Fibroblast of skin of left biceps (primary cell): ENCODE results near the gene OAS1.
"Not testable (repeated sequence)": the region's sequence is repeated elsewhere in the genome, so short reads cannot be mapped to it uniquely, and the experiment has no call there.

Experiments
- DNase-seq, 2 experiments: peaks; one replicate each; pipeline ENCODE4 v3.0.0-alpha.2; 2013; ENCODE audit warnings: low read depth in 2 of 2

OAS1 gene

DNA sequence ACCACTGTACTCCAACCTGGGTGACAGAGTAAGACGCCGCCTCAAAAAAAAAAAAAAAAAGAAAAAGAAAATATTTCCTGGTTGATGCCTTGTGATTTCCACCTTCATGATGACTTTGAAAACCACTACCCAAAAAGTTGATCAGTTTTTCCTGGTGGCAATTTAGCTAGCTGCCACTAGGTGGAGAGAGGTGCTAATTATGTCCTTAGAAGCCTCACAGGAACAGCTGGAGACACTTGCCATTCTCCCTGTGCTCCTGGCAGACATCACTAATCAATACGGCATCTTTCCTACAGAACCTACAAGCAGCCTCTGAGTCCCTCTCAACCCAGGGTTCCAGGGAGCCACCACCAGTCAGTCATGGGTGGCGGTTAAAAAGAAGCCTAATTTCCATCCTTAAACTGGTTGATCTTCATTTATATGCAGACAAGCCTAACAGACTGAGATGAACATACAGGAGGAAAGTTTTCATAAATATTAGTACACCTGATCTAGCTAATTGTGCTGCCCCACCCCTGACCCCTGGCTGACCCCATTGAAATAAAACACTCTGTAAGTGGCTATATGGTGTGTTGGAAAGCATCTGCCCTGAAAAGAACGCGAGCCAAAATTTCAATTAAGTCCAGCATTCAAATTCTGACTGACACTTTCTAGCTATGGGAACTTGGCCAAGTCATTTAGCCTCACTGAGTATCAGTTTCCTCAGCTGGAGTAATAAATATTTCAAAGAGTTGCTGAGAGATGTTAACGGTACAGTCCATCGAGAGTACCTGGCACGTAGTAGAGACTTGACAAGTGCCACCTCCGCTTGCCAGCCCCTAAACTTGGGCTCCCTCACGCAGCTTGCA is 6.2 kb upstream of the OAS1 start:
- no peak for DNase-seq

DNA sequence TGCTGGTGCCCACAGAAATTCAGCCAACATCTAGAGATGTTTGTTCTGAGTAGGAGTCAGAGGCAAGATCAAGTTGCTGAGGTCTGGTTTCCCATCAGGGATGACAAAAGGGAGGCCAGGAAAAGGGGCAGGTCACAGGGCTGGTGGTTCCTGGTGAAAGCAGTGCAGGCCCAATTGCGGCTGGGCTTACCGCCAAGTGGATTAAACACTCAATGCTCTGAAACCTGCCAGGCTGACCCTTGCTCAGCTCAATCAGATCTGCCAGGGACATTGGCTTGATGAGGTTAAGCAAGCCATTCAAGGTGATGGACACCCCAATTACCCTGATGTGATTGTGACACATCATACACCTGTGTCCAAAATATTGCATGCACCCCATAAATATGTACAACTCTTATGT is 5.5 kb upstream of the OAS1 start:
- DNase-seq, result no peak

DNA sequence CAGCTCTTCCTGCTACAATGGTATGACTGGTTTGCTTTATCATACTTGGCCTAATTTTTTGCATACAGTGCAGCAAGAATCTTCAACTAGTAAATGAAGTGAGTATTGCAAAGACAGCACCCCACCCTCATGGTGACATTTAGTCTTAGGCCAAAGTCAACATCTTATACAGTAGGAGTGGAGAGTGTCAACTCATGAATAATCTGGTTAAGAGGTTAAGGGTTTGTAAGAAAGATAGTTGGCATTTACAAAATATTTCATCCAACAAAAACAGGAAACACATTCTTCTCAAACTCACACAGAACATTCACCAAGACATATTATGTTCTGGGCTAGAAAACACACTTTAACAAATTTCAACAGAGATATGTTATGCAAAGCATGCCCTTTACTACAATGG is 2.2 kb upstream of the OAS1 start:
- no peak for DNase-seq

DNA sequence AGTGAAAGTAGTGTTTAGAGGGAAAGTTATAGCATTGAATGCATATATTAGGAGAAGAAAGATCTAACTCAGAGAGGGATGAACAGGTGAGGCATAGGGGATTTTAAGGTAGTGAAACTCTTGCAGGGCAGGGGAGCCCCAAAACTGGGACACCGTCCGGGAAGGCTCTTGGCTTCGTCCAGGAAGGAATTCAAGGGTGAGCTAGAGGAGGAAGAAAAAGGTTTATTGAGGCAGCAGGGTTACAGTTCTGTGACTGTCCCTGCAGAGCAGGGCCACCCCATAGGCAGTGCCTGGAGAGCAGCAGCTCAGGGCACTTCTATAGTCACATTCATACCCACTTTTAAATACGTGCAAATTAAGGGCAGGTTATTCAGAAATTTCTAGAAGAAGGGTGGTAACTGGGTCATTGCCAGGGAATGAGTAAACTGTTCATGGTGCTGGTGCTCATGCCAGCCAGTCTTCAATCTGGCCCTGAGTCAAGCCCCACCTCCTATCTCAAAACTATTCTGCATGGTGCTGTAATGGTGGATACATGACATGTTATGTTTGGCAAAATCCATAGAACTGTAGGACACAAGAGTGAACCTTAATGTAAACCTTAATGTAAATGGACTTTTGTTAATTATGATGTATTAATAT is 1.2 kb upstream of the OAS1 start:
- DNase-seq, result no peak

DNA sequence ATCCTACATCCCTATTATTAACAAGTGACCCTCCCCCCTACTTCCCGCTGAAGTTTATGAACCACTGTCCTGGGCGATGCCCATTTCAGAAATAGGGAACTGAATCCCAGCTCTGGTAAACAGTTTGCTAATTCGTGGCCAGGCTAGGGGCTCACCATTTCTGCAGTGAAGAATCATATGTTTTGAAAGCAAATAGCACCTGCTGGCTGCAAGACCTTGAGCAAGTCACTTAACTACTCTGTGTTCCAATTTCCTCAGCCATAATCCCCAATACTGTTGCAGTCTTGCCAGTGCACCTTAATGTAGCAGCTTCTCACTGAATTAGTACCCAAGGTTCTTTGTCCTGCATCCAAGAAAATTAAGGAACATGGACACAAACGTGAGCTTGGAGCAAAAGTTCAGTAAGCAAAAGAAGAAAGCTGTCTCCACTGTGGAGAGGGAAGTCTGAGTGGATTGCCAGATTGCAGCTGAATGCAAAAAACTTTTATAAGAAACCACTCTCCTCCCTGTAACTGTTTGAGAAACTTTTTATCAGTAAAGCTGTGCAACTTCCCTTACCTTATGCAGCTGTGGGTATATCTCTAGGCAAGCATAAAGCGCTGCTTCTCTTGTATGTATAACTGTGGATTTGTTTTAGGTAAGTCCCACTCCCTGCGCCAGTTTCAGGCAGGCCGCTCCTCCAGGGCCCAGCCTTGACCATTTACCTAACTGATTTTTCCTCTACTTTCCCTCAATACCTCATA is 824 bp downstream of the OAS1 start:
- DNase-seq, result no peak

DNA sequence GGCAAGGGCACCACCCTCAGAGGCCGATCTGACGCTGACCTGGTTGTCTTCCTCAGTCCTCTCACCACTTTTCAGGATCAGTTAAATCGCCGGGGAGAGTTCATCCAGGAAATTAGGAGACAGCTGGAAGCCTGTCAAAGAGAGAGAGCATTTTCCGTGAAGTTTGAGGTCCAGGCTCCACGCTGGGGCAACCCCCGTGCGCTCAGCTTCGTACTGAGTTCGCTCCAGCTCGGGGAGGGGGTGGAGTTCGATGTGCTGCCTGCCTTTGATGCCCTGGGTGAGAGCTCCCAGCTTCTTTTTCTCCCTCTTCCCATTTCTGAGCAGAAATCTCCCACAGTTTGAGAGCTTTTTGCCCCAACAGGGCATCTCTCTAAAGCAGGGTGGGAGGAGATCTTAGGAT is 1.8 kb downstream of the OAS1 start:
- no peak for DNase-seq

DNA sequence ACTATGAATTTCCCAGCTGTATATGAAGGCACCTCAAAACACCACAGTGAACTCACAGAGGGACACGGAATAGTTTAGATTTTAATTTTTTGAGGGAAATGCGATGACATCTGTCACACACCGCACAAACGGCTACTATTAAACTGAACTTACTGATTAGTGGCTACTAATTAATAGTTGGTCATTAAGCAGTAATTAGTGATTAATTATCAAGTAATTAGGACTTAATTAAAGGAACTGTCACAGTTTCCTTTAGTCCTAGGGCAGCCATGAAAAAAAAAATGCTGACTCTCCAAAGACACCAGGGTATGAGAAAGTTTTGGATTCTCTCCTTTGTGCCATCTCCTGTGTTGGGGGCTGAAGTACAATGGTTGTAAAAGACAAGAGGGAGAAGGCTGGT is 2.9 kb downstream of the OAS1 start:
- no peak for DNase-seq

DNA sequence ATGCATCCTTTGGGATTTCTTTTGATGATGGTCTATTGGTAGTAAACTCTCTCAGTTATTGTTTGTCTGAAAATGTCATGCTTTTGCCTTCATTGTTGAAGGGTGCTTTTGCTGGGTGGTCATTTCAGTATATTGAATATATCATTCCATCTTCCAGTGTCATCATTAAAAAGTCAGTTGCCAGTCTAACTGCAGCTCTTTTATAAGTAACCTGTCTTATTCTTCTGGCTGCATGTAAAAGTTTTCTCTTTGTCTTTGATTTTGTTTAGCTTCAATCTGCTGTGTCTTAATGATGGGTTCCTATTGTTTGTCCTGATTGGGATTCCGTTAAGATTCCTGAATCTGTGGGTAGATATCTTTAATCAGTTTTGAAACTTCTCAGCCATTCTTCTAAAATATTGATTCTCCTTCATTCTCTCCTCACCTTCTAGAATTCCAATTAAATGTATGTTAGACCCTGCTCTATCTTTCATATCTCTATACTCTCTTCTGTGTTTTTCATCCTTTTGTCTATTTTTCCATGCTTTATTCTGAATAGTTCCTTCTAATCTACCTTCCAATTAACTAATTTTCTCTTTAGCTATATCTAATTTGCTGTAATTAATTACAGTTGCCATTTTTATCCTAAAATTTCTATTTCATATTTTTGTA is 6.4 kb downstream of the OAS1 start:
- DNase-seq, result no peak

DNA sequence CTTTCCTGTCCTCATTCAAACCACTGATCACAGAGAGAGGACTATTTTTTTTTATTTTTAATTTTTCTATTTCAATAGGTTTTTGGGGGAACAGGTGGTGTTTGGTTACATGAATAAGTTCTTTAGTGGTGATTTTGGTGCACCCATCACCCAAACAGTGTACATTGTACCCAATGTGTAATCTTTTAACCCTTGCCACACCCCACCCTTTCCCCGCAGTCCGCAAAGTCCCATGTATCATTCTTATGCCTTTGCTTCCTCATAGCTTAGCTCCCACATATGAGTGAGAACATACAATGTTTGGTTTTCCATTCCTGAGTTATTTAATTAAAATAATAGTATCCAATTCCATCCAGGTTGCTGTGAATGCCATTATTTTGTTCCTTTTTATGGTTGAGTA is 7.1 kb downstream of the OAS1 start:
- DNase-seq, result not testable (repeated sequence)

DNA sequence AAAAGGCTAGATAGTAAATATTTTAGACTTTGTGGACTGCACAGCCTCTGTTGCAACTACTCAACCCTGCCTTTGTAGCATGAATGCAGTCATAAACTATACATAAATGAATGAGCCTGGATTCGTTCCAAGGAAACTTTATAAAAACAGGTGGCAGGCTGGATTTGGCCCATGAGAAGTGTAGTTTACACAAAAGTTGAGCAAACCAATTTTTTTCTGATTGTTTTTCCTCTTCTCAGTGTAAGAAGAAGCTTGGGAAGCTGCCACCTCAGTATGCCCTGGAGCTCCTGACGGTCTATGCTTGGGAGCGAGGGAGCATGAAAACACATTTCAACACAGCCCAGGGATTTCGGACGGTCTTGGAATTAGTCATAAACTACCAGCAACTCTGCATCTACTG is 9.5 kb downstream of the OAS1 start:
- DNase-seq, result no peak

DNA sequence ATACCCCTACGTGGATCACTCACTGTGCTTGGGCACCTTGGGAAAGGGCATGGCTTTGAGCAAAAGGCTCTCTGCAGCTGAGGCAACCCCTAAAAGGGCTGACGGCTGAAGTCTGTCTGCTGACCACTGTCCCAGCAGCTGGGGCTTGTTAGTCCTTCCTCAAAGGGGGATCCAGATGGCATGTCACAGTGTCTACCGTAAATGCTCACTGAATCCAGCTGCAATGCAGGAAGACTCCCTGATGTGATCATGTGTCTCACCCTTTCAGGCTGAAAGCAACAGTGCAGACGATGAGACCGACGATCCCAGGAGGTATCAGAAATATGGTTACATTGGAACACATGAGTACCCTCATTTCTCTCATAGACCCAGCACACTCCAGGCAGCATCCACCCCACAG is 12.4 kb downstream of the OAS1 start:
- DNase-seq, result no peak

DNA sequence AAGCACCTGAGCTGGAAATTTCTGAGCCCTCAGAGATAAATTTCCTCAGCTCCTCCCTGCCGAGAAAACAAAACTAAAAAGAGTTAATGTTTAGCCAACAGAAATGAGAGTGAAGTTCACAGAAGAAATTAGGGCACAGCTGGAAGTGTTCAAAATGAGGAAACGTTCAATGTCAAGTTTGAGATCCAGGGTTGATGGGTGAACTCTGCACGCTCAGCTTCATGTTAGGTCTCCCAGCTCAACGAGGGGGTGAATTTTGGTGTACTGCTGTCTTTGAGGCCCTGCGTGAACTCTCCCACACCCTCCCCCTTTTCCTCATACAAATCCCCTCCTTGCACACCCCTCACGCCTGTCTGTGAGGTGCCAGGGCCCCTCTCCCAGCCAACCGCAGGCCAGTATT is 18.2 kb downstream of the OAS1 start:
- no peak for DNase-seq

DNA sequence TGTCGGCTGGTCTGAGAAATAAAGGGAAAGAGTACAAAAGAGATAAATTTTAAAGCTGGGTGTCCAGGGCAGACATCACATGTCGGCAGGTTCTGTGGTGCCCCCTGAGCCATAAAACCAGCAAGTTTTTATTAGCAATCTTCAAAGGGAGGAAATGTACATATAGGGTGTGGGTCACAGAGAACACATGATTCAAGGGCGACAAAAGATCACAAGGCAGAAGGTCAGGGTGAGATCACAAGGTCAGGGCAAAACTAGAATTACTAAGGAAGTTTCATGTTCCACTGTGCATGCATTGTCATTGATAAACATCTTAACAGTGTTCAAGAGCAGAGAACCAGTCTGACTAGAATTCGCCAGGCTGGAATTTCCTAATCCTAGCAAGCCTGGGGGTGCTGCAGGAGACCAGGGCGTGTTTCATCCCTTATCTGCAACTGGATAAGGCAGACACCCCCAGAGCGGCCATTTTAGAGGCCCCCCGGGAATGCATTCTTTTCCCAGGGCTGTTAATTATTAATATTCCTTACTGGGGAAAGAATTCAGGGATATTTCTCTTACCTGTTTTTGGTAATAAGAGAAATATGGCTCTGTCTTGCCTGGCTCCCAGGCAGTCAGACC is 19.8 kb downstream of the OAS1 start:
- DNase-seq, result not testable (repeated sequence)

DNA sequence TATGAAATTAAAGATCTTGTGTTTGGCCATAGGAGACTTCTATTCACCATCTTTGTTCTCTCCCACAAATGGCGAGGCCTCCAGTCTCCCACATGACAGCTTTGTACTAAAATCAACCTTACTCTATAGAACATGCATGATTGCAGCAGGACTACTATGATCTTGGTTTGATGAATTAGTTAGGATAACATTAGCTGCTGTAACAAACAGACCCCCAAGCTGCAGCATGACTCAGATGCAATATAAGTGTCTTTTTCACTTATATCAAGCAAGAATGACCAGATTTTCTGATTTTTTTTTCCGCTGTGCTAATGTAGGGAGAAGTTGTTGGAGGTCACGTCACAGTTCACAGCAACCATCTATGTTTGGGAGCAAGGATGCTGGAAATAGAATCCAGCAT is 20.7 kb downstream of the OAS1 start:
- no peak for DNase-seq

DNA sequence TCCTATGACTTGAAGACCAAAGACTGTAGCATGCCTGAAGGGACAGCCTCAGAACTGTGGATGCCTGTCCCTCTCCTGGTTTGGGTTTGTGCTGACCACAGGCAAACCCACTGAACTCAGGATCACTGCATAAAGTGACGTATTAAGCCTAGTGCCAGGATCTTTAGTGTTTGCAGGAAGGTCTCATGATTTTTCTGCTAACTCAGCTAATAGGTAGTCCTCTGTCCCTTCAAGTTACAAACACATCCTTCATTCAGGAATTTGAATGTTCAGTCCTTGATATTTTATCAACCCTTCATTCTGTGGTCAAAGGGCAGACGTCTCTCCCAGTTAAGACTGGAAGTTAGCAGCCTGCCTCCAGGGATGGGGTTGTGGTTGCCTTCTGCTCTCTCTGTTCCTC is 21.2 kb downstream of the OAS1 start:
- no peak for DNase-seq

DNA sequence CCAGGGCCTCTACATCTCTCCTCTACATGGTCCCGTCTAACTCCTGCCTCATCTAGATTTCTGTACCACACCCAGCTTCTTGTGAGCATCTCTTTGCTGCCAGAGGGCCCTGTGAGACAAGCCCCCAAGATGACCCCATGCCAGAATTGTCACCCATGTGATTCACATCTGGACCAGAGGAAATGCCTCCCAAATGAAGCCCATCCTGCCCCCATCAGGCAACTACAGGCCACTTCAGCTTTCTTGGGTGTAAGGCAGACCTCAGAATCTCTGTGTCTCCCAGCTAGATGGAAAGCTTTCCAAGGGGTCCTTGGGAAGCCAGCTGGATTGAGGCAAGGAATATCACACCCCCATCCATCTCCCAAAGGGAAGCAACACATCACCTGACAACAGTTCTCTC is 22.2 kb downstream of the OAS1 start:
- no peak for DNase-seq

DNA sequence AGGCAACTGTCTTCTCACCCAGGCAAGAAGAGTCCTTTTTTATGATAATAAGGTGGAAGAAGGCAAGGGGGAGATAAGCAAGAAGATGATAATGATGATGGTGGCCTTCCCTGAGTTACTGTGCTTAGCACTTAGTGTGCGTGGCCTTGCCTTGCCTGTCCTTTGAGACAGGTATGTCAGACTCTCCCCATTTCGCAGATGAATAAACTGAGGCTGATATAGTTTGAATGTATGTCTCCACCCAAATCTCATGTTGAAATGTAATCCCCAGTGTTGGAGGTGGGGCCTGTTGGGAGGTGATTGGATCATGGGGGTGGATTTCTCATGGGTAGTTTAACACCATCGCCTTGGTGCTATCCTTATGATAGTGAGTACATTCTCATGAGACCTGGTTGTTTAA is 23.0 kb downstream of the OAS1 start:
- no peak for DNase-seq

DNA sequence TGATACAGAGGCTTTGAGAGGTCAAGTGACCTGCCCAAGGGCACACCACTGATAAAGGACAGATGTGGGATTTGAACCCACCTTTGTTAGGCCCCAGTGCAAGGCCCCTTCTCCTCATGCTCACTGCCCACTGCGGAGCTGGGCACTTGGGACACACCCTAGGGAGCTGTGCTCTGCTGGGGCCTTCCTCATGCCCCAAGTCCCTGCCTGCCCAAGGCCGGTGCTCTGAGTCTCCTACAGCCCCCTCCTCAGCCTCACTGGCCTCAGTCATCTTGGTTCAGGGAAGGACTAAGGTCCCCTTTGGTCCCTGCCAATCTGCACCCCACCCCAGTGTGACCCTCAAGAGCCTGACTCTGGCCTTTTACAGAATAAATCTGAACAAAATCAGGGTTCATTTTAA is 23.6 kb downstream of the OAS1 start:
- no peak for DNase-seq

DNA sequence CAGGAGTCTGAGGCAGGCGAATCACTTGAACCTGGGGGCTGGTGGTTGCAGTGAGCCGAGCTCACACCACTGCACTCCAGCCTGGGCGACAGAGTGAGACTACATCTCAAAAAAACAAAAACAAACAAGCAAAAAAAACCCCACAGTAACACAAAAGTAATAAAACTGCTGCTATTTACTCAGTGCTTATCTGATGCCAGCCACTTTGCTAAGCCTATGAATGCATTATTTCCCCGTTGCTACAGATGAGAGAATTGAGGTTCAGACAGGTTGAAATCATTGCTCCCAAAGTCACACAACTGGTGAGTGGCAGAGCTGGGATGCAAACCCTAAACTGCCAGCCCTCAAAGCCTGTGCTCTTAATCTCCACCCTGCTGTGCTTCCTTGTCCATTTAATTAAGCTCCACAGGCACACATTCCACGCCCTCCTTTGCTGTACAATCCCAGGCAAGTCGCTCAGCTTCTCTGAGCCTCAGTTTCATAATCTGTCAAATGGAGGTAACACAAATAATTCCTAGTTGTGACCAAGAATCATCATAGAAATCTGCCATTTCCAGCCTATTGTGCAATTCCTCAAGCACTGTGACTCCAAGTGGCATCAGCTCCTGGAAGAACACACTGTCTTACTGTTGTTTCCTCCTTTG is 25.8 kb downstream of the OAS1 start:
- DNase-seq, result no peak

DNA sequence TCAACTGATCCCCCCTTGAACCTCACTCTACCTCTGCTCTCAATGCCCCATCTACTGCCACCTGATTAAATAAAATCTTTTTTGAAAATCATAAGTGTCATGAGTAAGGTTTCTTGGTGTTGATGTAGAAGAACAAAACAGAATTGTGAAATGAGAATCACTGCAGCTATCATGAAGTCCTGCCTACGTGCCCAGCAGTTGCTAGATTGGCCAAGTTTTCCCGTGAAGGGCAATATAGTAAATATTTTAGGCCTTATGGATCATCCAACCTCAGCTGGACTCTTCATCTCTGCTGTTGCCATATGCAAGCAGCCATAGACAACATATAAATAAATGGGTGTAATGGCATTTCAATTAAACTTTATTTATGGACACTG is 26.4 kb downstream of the OAS1 start:
- no peak for DNase-seq

DNA sequence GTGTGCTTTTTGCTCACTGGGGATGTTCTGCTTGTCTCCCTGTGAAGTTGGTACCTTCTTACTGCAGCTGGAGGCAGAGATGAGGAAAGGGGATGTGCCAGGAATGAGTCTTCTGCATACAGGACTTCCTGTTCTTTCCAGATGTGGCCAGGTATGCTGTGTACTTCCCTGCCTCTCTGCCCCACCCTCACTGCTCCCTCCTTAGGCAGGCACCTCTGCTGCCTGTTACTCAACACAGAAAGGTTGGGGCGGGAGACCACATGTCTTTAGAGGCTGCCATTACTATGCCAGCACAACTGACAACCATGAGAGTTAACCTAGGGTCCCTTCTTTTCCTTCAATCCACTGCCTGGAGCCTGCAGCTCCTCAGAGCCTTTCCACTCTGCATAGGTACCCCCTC is 29.5 kb downstream of the OAS1 start:
- no peak for DNase-seq

DNA sequence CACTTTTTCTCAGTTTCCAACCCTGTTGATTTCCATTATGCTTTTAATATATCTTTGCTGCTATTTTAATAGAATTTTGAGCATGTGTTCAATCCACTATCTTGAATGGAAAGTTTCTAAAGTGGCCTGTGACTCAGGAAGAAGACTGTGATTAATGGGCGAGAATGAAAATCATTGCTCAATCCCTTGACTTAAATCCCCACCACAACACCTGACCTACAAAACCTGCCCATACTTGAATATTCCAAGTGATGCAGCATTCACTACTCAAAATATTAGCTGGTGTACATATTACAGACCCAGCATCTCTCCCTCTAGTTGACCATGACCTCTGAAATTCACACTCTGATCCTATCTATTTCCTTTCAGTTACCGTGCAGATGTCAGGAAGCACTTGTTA is 30.2 kb downstream of the OAS1 start:
- DNase-seq, result no peak
